Activated T-helper 9 cell treated with anti-CD3 and anti-CD28 coated beads, Interleukin-2, amount 50 U/mL, for 16 hours (primary cell): Measurements from ENCODE around the gene ENTPD2.
"Not testable (repeated sequence)": the region's sequence is repeated elsewhere in the genome, so short reads cannot be mapped to it uniquely, and the experiment has no call there.

Experiments
- DNase-seq: peaks from one replicate; pipeline ENCODE4 v3.0.0-alpha.2; 2020; ENCODE audit warnings: low read depth

Gene ENTPD2

GRCh38 chr9:137045294-137046087 is 8.4 kb downstream of the ENTPD2 start:
- DNase-seq: no peak

GRCh38 chr9:137044502-137045177 is 9.2 kb downstream of the ENTPD2 start:
- no peak for DNase-seq

GRCh38 chr9:137044037-137044436 is 9.8 kb downstream of the ENTPD2 start:
- no peak for DNase-seq

- no peak for DNase-seq
Measured at GRCh38 chr9:137042751-137043727, 10.8 kb downstream of the ENTPD2 start.

GRCh38 chr9:137041124-137041523 is 12.7 kb downstream of the ENTPD2 start:
- DNase-seq: no peak

GRCh38 chr9:137040568-137040967 is 13.3 kb downstream of the ENTPD2 start:
- DNase-seq: no peak

GRCh38 chr9:137039611-137040366 is 14.1 kb downstream of the ENTPD2 start:
- DNase-seq: no peak

- no peak for DNase-seq
Measured at GRCh38 chr9:137038916-137039315, 14.9 kb downstream of the ENTPD2 start.

GRCh38 chr9:137037483-137037882 is 16.4 kb downstream of the ENTPD2 start:
- DNase-seq: no peak

- no peak for DNase-seq
Measured at GRCh38 chr9:137037035-137037434, 16.8 kb downstream of the ENTPD2 start.

- DNase-seq: no peak
Measured at GRCh38 chr9:137035937-137036336, 17.9 kb downstream of the ENTPD2 start.

- no peak for DNase-seq
Measured at GRCh38 chr9:137035507-137035834, 18.4 kb downstream of the ENTPD2 start.

- DNase-seq: peak; percentile 76
Measured at GRCh38 chr9:137034709-137035506, 19.0 kb downstream of the ENTPD2 start.

- no peak for DNase-seq
Measured at GRCh38 chr9:137034039-137034708, 19.7 kb downstream of the ENTPD2 start.

- not testable (repeated sequence) for DNase-seq
Measured at GRCh38 chr9:137033481-137033880, 20.4 kb downstream of the ENTPD2 start.

GRCh38 chr9:137032858-137033257 is 21.0 kb downstream of the ENTPD2 start:
- no peak for DNase-seq

- peak; percentile 19 for DNase-seq
Measured at GRCh38 chr9:137031904-137032640, 21.8 kb downstream of the ENTPD2 start, which contains the start of gene FUT7. Gene FUT7, minus strand, starts transcription at chr9:137032088. Its CDS starts 97 bp downstream, at chr9:137031991.

GRCh38 chr9:137030538-137031527 is 23.0 kb downstream of the ENTPD2 start:
- peak; percentile 41 for DNase-seq
